Subcutaneous abdominal adipose tissue (tissue), 5 donors: ENCODE results near the gene VPS8.

Experiments
- H3K27ac ChIP-seq: one replicate; pipeline ENCODE4 v1.7.0; 2013; ENCODE audit warnings: low read depth, mild to moderate bottlenecking, inconsistent platforms, low read length, moderate library complexity
- H3K27me3 ChIP-seq, 5 donors: one replicate each; pipeline ENCODE4 v1.7.0; 2013; ENCODE audit warnings: low read length in 5 of 5, inconsistent platforms in 1 of 5; ENCODE audit not compliant: control insufficient read depth in 5 of 5, insufficient read depth in 4 of 5
- H3K36me3 ChIP-seq, 5 donors: one replicate each; pipeline ENCODE4 v1.7.0; 2013; ENCODE audit warnings: low read length in 5 of 5; ENCODE audit not compliant: control insufficient read depth in 5 of 5, insufficient read depth in 5 of 5
- H3K4me1 ChIP-seq, 5 donors: one replicate each; pipeline ENCODE4 v1.7.0; 2013; ENCODE audit warnings: low read length in 5 of 5, mild to moderate bottlenecking in 3 of 5, moderate library complexity in 1 of 5; ENCODE audit not compliant: control insufficient read depth in 5 of 5, insufficient read depth in 5 of 5
- H3K4me3 ChIP-seq, 5 donors: one replicate each; pipeline ENCODE4 v1.7.0; 2013; ENCODE audit warnings: low read length in 5 of 5, low read depth in 1 of 5
- H3K9ac ChIP-seq, 5 donors: one replicate each; pipeline ENCODE4 v1.7.0; 2013; ENCODE audit warnings: low read length in 5 of 5, mild to moderate bottlenecking in 4 of 5, moderate library complexity in 3 of 5
- H3K9me3 ChIP-seq, 5 donors: one replicate each; pipeline ENCODE4 v1.7.0; 2013; ENCODE audit warnings: low read length in 5 of 5; ENCODE audit not compliant: control insufficient read depth in 5 of 5
- donor health status: healthy.
- donor health status: healthy.
- donor health status: healthy.
- donor health status: healthy.
- donor health status: healthy.

Gene VPS8, protein sequence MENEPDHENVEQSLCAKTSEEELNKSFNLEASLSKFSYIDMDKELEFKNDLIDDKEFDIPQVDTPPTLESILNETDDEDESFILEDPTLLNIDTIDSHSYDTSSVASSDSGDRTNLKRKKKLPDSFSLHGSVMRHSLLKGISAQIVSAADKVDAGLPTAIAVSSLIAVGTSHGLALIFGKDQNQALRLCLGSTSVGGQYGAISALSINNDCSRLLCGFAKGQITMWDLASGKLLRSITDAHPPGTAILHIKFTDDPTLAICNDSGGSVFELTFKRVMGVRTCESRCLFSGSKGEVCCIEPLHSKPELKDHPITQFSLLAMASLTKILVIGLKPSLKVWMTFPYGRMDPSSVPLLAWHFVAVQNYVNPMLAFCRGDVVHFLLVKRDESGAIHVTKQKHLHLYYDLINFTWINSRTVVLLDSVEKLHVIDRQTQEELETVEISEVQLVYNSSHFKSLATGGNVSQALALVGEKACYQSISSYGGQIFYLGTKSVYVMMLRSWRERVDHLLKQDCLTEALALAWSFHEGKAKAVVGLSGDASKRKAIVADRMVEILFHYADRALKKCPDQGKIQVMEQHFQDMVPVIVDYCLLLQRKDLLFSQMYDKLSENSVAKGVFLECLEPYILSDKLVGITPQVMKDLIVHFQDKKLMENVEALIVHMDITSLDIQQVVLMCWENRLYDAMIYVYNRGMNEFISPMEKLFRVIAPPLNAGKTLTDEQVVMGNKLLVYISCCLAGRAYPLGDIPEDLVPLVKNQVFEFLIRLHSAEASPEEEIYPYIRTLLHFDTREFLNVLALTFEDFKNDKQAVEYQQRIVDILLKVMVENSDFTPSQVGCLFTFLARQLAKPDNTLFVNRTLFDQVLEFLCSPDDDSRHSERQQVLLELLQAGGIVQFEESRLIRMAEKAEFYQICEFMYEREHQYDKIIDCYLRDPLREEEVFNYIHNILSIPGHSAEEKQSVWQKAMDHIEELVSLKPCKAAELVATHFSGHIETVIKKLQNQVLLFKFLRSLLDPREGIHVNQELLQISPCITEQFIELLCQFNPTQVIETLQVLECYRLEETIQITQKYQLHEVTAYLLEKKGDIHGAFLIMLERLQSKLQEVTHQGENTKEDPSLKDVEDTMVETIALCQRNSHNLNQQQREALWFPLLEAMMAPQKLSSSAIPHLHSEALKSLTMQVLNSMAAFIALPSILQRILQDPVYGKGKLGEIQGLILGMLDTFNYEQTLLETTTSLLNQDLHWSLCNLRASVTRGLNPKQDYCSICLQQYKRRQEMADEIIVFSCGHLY (N-terminal part only)

DNA sequence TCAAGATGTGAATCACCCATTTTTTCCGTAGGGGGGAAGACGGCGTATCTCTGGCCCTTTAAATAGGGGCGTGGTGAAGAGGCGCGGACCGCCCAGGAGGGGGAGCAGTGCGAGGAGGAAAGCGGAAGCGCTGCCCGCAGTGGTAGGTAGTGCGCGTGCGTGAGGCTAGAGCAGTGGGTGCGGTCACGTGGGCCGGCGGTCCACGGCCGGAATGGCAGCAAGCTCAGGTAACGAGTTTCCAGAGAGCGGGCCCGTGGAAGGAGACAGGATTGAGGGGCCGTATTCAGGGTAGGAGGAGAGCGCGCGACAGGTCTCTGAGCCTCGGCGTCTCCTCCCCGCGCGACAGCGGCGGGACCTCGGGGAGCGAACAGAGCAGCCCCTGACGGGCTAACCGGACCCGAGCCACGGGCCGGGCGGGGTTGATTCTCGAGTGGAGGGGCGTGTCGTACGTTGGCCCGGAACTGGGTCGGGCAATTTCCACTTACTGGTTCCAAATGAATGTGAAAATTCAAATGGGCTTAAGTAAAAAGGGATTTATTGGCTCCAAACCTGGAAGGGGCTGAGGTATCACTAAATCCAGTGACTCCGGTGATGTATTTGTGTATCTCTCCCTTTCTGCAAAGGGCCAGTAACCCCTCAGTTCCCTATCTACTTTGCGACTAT is at the start of gene VPS8:
TSS of gene VPS8 (plus strand) at position 168 of the 663 bp plus-strand sequence. CDS start 12,467 bp downstream, outside the sequence.
- Histone ChIP-seq H3K27me3 (no peaks in the 10 kb centered on the region), H3K27ac (peak within 1 kb of the TSS; percentile 69), H3K4me3 (peak within 1 kb of the TSS; percentile 89 to 94 (median 92)), H3K9me3 (no peaks in the 10 kb centered on the region), H3K9ac (peak within 1 kb of the TSS in 4 of 5 donors; percentile 81 to 92 (median 88)), H3K4me1 (peaks cover 4 to 21% (median 20%) of the 10 kb centered on the region in 5 donors), H3K36me3 (peaks cover 0 to 8% (median 0%) of the 10 kb centered on the region in 5 donors)

DNA sequence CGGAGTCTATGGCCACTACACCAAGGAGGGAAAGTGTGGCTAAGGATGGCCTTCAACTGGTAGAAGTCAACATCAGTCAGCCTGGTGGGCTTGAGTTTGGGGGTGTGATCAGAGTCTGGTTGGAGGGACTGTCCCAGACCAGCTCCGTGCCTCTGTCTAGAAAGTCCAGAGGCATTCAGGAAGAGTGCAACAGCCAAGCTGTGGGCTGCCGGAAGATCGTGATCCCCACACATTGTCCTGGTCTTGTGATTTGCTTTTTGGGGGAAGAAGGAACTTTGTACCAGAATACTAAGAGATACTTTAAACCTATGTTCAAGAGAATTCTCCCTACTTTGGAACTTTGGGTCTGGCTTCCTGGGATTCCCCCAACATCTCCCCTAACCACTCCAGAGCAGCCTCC is 47.8 kb upstream of the VPS8 start:
- Histone ChIP-seq H3K27me3 (peaks cover 0 to 5% (median 0%) of the 10 kb centered on the region in 5 donors), H3K9me3 (no peaks in the 10 kb centered on the region), H3K9ac (no peak overlapping the region), H3K27ac (no peak overlapping the region), H3K4me3 (no peak overlapping the region), H3K36me3 (no peaks in the 10 kb centered on the region), H3K4me1 (peaks cover 0 to 31% (median 18%) of the 10 kb centered on the region in 5 donors)

DNA sequence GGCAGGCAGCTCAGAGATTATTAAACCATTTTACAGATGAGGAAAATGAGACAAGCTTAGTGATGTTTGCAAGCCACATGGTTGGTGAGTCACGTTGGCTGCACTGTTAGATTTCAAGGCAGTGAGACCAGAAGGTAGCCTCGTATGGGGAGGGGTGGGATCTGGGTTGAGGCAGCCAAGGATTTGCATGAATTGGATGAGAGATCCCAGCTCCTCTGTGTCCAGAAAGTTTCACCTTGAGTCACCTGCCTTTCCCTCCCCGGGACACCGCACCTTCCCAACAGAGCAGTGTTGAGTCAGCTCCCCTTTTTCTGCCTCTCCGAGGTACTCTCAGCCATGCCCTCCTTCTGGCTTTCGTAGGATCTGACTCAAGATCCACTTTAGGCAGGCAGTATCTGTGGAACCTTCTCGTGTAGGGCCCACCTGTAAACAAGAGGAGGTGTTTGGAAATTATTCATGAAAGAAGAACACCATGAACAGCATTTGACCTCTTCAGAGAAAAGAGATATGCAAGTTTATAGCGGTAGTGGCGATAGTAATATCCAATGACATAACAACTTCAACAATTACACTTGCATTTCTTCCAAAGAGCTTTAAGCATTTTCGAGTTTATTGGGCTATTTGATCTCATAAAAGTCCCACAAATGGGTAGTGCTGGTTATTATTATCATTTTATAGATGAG is 46.8 kb upstream of the VPS8 start:
- no peaks in the 10 kb centered on the region for H3K9me3 ChIP-seq
- H3K9ac ChIP-seq: no peak overlapping the region
- no peak overlapping the region for H3K4me3 ChIP-seq
- no peak overlapping the region for H3K27ac ChIP-seq
- no peaks in the 10 kb centered on the region for H3K36me3 ChIP-seq
- H3K27me3 ChIP-seq: peaks cover 0 to 5% (median 0%) of the 10 kb centered on the region in 5 donors
- peaks cover 0 to 31% (median 15%) of the 10 kb centered on the region in 5 donors for H3K4me1 ChIP-seq

DNA sequence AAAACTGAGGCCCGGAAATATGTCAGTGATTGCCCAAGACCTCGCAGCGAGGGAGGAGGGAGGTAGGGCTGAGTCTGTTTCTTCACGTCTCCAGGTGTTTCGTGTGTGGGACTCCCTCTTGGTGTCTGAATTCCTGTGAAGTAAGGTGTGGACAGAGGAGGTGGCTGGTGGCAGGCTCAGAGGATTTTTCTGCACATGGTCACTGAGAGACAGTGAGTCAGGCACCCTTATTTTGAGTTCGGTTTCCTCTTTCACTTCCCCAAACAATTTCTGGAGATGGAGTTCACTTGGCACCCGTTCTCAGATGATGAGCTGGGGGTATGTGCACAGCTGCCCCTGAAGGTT is 46.3 kb upstream of the VPS8 start:
- Histone ChIP-seq H3K27me3 (peaks cover 0 to 5% (median 0%) of the 10 kb centered on the region in 5 donors), H3K36me3 (no peaks in the 10 kb centered on the region), H3K4me3 (no peak overlapping the region), H3K9ac (no peak overlapping the region), H3K4me1 (peaks cover 0 to 27% (median 10%) of the 10 kb centered on the region in 5 donors), H3K27ac (no peak overlapping the region), H3K9me3 (no peaks in the 10 kb centered on the region)

DNA sequence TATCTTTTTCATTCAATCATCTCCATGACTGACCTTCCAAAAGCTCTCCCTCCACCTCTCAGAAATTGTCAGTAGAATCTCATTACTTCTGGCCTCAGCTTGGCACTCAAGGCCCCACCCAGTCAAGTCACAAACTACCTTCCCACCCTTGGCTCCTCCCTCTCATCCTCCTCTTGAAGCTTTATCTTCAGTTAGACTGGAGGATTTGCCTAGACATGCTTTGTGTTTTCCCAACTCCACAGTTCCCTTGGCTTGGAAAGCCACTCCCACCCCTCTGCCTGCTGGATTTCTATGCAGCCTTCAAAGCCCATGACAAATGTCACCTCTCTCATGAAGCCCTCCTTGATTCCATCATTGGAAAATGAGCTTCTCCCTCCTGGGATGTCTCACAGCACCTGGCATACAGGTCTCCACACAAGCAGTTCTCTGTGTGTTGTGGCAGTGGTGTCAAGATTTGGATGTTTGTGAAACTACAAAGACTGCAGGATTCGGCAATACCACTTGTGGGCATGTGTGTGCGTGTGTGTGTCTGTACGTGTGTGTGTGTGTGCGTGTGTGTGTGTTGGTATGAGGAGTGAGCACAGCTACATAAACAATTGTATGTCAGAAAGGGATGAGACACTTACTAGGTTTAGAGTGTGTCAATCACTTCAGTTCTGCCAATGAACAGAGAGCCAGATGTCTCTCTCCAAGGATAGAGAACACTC is 45.3 kb upstream of the VPS8 start:
- H3K9ac ChIP-seq: no peak overlapping the region

DNA sequence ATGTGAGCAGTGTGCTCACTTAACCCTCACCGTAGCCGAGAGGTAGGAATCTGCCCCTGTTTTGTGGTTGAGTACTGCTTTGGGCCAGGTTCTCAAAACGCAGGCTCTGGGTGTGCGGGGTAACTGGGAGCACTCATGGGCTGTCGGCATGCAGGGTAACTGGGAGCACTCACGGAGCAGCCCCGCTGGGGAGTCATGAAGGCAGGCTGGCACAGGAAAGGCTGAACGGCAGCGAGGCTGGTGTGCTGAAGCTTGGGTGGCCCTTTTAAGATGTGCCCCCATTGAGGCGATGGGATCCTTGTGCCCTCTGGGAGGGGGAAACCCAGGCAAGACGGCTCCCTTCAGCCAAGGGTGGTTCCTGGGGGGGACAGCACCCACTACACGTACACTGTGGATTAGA is 44.6 kb upstream of the VPS8 start:
- Histone ChIP-seq H3K27ac (no peak overlapping the region), H3K9me3 (no peaks in the 10 kb centered on the region), H3K27me3 (peaks cover 0 to 5% (median 0%) of the 10 kb centered on the region in 5 donors)

More for the DNA sequence above, 45.3 kb upstream of the VPS8 start:
- peaks cover 0 to 5% (median 0%) of the 10 kb centered on the region in 5 donors for H3K27me3 ChIP-seq
- H3K4me3 ChIP-seq: no peak overlapping the region
- no peaks in the 10 kb centered on the region for H3K9me3 ChIP-seq
- no peaks in the 10 kb centered on the region for H3K36me3 ChIP-seq
- H3K27ac ChIP-seq: no peak overlapping the region
- H3K4me1 ChIP-seq: peaks cover 0 to 17% (median 0%) of the 10 kb centered on the region in 5 donors

DNA sequence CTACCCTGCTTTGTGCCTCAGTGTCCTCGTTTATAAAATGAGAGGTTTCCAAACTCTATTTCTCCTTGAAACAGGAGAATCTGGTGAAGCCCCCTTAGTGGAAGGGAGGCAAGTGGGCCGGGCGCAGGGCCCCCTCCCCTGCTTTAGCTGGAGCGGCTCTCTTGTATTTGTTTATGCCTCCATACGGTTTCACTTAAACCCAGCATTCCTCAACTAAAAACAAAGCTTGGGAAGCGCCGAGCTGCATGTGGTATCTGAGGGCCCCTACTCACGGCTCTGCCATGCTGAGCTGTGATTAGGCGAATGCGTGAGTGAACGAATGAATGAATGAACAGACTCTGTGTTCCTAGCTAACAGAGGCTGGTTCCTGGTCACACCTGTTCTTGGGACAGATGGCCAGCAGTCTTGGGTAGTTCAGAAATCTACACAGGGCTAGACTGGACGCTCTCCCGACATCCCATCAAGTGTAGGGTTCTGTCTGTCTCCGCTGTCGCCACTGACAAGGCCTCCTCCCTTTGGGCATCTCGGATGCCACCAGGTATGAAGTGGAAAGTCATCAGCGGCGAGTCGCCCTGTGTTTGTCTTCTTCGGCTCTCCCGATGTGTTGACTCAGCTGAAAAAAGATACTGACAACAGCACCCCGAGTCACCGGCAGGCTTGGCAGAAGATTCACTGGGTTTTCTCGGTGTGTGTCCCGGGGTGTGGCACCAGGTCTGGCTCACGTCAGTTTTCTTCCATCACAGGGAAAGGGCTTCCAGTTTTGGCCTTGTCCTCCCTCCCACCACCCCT is 42.4 kb upstream of the VPS8 start:
- Histone ChIP-seq H3K4me1 (peaks cover 0 to 18% (median 8%) of the 10 kb centered on the region in 5 donors), H3K9me3 (no peaks in the 10 kb centered on the region), H3K4me3 (no peak overlapping the region), H3K27ac (no peak overlapping the region), H3K36me3 (no peaks in the 10 kb centered on the region), H3K27me3 (peaks cover 0 to 5% (median 0%) of the 10 kb centered on the region in 5 donors), H3K9ac (no peak overlapping the region)

More for the DNA sequence above, 44.6 kb upstream of the VPS8 start:
- Histone ChIP-seq H3K4me3 (no peak overlapping the region), H3K36me3 (no peaks in the 10 kb centered on the region), H3K4me1 (peaks cover 0 to 16% (median 0%) of the 10 kb centered on the region in 5 donors), H3K9ac (no peak overlapping the region)

DNA sequence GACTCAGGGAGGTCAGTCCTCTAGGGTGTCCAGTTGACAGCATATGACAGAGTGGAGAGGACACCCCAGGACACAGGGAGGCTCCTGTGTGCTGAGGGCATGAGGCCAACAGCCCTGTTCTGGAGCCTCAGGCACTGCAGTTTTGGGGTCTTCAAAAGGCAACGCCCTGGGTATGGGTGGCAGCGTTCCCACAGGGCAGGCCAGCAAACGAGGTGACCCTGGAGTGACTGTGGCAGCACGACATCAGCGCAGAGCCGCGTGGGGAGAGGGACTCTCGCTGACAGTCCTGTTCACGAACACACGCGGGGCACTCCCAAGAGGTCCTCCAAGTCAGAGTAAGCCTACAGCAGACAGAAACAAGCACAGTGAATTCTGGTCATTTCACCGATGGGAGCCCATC is 41.4 kb upstream of the VPS8 start:
- H3K4me3 ChIP-seq: no peak overlapping the region
- H3K9ac ChIP-seq: no peak overlapping the region
- no peaks in the 10 kb centered on the region for H3K36me3 ChIP-seq
- no peaks in the 10 kb centered on the region for H3K9me3 ChIP-seq
- no peak overlapping the region for H3K27ac ChIP-seq
- H3K4me1 ChIP-seq: peaks cover 0 to 10% (median 8%) of the 10 kb centered on the region in 5 donors
- peaks cover 0 to 8% (median 0%) of the 10 kb centered on the region in 5 donors for H3K27me3 ChIP-seq
